Activated naive CD8-positive, alpha-beta T cell (primary cell): ENCODE results near the gene ANKRD60.

Source experiments
- H3K27ac Mint-ChIP-seq: one replicate; pipeline ENCODE4 v1.8.0; 2021; ENCODE audit warnings: mixed read lengths
- H3K27me3 Mint-ChIP-seq: one replicate; pipeline ENCODE4 v1.8.0; 2021; ENCODE audit warnings: mixed read lengths
- H3K36me3 Mint-ChIP-seq: one replicate; pipeline ENCODE4 v1.8.0; 2021; ENCODE audit warnings: mixed read lengths
- H3K4me1 Mint-ChIP-seq: one replicate; pipeline ENCODE4 v1.8.0; 2021; ENCODE audit warnings: low read depth, mixed read lengths
- H3K4me3 Mint-ChIP-seq: one replicate; pipeline ENCODE4 v1.8.0; 2021; ENCODE audit warnings: mild to moderate bottlenecking, mixed read lengths
- H3K9me3 Mint-ChIP-seq: one replicate; pipeline ENCODE4 v1.8.0; 2021; ENCODE audit warnings: low read depth, mixed read lengths

The ANKRD60 gene

GRCh38 chr20:58218665-58219341 lies 9.7 kb downstream of the ANKRD60 start:
- Mint-ChIP-seq H3K27me3 (peaks cover 29% of the 10 kb centered on the region), H3K4me1 (no peaks in the 10 kb centered on the region)

DNA sequence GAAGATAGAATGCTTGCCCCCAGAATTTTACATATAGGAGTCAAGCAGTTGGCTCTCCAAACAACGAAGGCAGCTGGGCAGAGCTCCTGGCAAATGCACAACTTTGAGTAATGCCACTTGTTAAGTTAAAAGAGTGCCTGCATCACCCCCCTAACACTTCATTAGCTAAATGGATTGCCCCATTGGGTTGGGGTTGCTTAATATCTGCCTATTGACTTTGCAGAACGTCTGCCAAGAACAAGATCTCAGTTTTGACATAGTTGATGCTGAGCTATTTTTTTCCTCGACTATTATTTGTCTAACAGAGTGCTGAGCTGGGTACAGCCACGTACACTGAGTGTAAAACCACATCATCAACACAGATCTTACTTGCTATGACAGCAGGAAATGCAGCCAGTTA lies 12.1 kb downstream of the ANKRD60 start:
- no peaks in the 10 kb centered on the region for H3K4me1 Mint-ChIP-seq
- peaks cover 22% of the 10 kb centered on the region for H3K27me3 Mint-ChIP-seq
- H3K27ac Mint-ChIP-seq = no peak overlapping the region
- peaks cover 6% of the 10 kb centered on the region for H3K36me3 Mint-ChIP-seq
- peaks cover 7% of the 10 kb centered on the region for H3K9me3 Mint-ChIP-seq
- no peak overlapping the region for H3K4me3 Mint-ChIP-seq

More at GRCh38 chr20:58218665-58219341, 9.7 kb downstream of the ANKRD60 start:
- Mint-ChIP-seq H3K36me3 (peaks cover 6% of the 10 kb centered on the region), H3K4me3 (no peak overlapping the region), H3K27ac (no peak overlapping the region), H3K9me3 (peaks cover 7% of the 10 kb centered on the region)

DNA sequence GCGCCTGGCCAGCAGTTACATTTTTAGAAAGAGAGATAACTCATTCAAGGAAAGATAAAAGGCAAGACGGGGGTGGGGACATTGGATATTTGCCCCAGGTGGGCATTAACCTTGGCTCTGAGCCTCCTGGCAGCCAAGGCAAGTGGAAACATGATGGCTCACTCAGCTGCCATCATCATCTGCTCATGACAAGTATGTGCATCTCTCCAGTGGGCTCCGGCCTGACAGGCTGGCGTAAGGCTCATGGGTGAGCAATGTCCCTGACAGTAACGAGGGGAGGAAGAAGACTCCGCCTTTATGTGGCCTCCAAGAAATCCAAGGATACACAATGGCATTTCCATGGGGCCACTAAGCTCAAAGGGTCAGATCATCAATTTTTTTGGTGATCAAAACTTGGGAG lies 13.3 kb downstream of the ANKRD60 start:
- Mint-ChIP-seq H3K36me3 (peaks cover 6% of the 10 kb centered on the region), H3K27ac (no peak overlapping the region), H3K27me3 (peaks cover 17% of the 10 kb centered on the region), H3K4me1 (no peaks in the 10 kb centered on the region), H3K4me3 (no peak overlapping the region), H3K9me3 (peaks cover 7% of the 10 kb centered on the region)

GRCh38 chr20:58214310-58214709 lies 14.1 kb downstream of the ANKRD60 start:
- no peaks in the 10 kb centered on the region for H3K4me1 Mint-ChIP-seq
- peaks cover 5% of the 10 kb centered on the region for H3K36me3 Mint-ChIP-seq
- no peak overlapping the region for H3K4me3 Mint-ChIP-seq
- peaks cover 6% of the 10 kb centered on the region for H3K9me3 Mint-ChIP-seq
- peaks cover 16% of the 10 kb centered on the region for H3K27me3 Mint-ChIP-seq
- H3K27ac Mint-ChIP-seq = no peak overlapping the region

- H3K4me3 Mint-ChIP-seq = no peak overlapping the region
- H3K36me3 Mint-ChIP-seq = no peaks in the 10 kb centered on the region
- no peaks in the 10 kb centered on the region for H3K9me3 Mint-ChIP-seq
- no peak overlapping the region for H3K27ac Mint-ChIP-seq
- peaks cover 10% of the 10 kb centered on the region for H3K27me3 Mint-ChIP-seq
- H3K4me1 Mint-ChIP-seq = no peaks in the 10 kb centered on the region
These were observed 14.7 kb downstream of the ANKRD60 start for GRCh38 chr20:58213716-58214115.

DNA sequence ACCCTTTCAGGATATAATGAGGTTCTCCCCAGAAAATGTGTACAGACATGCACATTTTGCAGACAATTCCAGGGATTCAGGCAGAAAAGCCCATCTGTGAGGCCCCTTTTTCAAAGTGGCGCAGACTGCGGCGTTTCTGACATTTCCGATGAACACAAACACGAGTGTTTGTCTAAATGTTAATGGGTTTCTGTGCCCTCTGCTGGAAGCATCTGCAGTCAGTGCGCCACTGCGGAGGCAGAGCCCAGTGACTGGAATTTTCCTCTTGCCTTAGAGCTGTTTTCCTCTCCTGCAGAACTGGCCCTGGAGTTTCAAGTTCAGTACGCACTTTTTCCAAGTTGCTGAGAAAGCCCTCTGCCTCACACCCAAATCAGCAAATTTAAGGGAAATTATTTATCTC lies 15.3 kb downstream of the ANKRD60 start:
- no peaks in the 10 kb centered on the region for H3K36me3 Mint-ChIP-seq
- no peaks in the 10 kb centered on the region for H3K9me3 Mint-ChIP-seq
- H3K4me3 Mint-ChIP-seq = no peak overlapping the region

DNA sequence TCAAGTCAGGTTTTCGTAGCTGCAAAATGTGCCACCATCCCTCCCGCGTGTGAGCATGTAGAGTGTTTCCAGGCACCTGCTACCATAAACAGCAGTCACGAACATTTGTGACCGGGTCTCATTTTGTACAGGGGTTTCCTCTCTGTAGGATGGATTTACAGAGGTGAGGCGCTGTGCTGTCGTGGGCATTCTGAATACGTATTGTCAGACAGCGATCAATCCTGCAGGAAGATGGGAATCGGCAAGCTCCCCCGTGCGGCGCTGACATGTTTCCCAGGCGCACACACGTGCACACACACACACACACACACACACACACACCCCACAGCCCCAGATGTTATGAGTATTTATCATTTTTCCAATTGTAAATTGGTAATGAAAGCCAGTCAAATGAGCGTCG lies 15.8 kb downstream of the ANKRD60 start:
- no peak overlapping the region for H3K27ac Mint-ChIP-seq
- H3K9me3 Mint-ChIP-seq = no peaks in the 10 kb centered on the region
- no peaks in the 10 kb centered on the region for H3K4me1 Mint-ChIP-seq
- H3K36me3 Mint-ChIP-seq = no peaks in the 10 kb centered on the region
- H3K4me3 Mint-ChIP-seq = no peak overlapping the region
- peaks cover 8% of the 10 kb centered on the region for H3K27me3 Mint-ChIP-seq

More for the DNA sequence above, 15.3 kb downstream of the ANKRD60 start:
- H3K27me3 Mint-ChIP-seq = peaks cover 10% of the 10 kb centered on the region
- H3K27ac Mint-ChIP-seq = no peak overlapping the region
- H3K4me1 Mint-ChIP-seq = no peaks in the 10 kb centered on the region

DNA sequence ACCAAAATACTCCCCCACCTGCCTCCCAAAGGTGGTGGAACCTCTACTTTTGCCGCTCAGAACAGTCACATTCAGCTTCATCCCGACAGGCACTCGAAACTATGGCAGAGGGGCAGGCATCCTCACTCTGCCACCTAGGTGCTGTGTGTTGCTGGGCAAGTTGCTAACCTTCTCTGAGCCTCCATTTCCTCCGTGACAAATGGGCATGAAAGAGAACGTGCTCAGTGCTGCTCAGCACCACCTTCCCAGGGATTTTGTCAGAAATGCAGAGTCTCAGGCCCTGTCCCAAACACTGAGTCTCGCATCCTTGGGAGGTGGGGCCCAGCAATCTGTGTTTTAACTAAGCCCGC lies 18.1 kb downstream of the ANKRD60 start:
- H3K36me3 Mint-ChIP-seq = no peaks in the 10 kb centered on the region
- H3K4me3 Mint-ChIP-seq = no peak overlapping the region
- no peaks in the 10 kb centered on the region for H3K9me3 Mint-ChIP-seq
- H3K27ac Mint-ChIP-seq = no peak overlapping the region
- peaks cover 4% of the 10 kb centered on the region for H3K27me3 Mint-ChIP-seq
- no peaks in the 10 kb centered on the region for H3K4me1 Mint-ChIP-seq

DNA sequence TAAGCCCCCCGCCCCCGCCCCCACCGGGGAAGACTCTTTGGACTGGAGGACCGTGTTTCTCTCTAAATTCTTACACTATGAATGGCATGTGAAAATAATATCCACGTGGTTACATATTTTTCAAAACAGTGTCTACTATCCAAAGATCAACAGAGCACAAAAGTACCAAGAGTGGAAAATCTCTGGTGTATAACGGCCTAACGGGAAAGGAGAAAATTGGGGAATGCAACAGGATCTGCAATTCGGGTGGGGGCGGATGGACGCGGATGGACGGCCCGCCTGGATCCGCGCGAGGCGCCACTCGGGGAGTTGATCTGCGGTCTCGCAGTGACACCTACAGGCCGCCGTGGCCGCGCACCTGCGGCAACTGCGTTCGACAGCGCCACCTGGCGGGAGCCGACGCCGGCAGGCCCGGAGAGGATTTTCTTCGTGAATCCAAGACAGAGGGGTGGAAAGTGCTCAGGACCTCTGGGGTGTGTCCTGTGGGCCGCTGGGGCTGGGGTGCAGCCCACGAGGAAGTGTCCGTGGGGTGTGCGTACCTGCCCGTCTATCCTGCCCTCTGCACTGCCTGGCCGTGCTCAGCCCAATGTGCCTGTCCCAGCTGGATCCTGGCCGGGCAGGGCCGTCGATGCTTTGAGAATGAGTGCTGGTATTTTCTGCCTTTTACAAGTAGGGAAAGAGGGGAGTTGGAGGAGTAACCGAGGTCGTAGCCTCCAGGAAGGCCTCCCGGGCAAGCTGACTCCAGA lies 18.6 kb downstream of the ANKRD60 start:
- Mint-ChIP-seq H3K4me1 (no peaks in the 10 kb centered on the region), H3K9me3 (no peaks in the 10 kb centered on the region), H3K4me3 (no peak overlapping the region), H3K27me3 (peaks cover 4% of the 10 kb centered on the region), H3K36me3 (no peaks in the 10 kb centered on the region), H3K27ac (peak overlapping the region; percentile 11)

DNA sequence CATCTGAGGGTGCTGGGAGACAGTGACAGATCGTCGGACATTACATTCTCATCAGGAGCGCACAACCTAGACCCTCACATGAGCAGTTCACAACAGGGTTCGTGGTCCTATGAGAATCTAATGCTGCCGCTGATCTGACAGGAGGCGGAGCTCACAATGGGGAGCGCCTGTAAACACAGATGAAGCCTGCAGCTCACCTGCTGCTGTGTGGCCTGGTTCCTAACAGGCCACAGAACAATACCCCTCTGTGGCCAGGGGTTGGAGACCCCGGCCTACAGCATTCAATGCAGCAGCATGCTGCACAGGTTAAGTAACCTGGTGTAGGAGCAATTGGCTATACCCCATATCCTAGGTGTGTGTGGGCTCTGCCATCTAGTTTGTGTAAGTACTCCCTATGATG lies 19.5 kb downstream of the ANKRD60 start:
- Mint-ChIP-seq H3K27ac (no peak overlapping the region), H3K4me3 (no peak overlapping the region), H3K4me1 (no peaks in the 10 kb centered on the region), H3K36me3 (no peaks in the 10 kb centered on the region), H3K9me3 (no peaks in the 10 kb centered on the region), H3K27me3 (peaks cover 3% of the 10 kb centered on the region)

DNA sequence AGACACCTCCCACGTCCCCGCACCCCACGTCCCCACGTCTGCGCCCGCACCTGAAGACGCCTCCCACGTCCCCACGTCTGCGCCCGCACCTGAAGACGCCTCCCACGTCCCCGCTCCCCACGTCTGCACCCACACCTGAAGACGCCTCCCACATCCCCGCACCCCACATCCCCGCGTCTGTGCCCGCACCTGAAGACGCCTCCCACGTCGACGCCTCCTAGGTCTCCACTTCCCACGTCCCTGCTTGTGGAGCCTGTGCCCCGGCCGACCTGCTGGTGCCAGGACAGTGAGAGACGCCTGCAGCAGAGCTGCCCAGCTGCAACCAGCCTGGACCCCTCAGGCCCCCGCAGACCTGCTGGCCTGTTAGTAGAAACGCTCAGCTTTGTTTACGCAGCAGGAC lies 22.6 kb downstream of the ANKRD60 start:
- Mint-ChIP-seq H3K27ac (no peak overlapping the region), H3K9me3 (no peaks in the 10 kb centered on the region), H3K4me1 (no peaks in the 10 kb centered on the region), H3K4me3 (no peak overlapping the region), H3K36me3 (no peaks in the 10 kb centered on the region), H3K27me3 (no peaks in the 10 kb centered on the region)

DNA sequence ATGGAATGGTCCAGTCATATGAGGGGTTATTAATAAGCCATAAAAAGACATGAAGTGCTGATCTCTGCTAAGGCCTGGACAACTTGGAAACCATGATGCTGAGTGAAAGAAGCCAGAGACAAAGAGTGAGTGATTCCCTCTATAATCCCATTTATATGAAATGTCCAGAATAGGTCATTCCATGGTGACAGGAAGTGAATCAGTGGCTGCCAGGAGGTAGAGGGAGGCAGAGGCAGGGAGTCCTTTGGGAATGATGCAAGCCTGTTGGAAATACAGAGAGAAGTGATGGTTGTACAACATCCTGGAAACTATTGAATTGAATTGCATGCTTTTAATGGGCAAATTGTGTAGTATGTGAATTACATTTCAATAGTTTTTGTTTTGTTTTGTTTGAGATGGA lies 26.4 kb downstream of the ANKRD60 start:
- H3K4me1 Mint-ChIP-seq = no peaks in the 10 kb centered on the region
- H3K27ac Mint-ChIP-seq = no peak overlapping the region
- no peaks in the 10 kb centered on the region for H3K36me3 Mint-ChIP-seq
- no peak overlapping the region for H3K4me3 Mint-ChIP-seq
- no peaks in the 10 kb centered on the region for H3K9me3 Mint-ChIP-seq
- H3K27me3 Mint-ChIP-seq = no peaks in the 10 kb centered on the region

DNA sequence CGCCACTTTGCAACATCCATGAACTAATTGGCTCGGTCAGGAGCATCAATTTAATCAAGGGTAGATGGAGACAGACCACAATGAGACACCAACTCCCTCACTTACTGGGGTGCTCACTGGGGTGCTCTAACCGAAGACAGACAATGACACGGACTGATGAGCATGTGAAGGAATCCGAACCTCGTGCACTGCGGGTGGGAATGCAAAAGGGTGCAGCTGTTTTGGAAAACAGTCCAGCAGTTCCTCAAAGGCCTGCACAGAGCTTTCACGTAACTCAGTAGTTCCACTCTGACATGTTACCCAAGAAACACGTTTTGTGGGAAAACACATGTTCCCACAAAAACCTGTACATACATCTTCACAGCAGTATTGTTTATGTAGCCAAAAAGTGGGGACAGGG lies 26.8 kb downstream of the ANKRD60 start:
- Mint-ChIP-seq H3K27me3 (no peaks in the 10 kb centered on the region), H3K4me1 (no peaks in the 10 kb centered on the region), H3K27ac (no peak overlapping the region), H3K4me3 (no peak overlapping the region), H3K36me3 (no peaks in the 10 kb centered on the region), H3K9me3 (no peaks in the 10 kb centered on the region)

DNA sequence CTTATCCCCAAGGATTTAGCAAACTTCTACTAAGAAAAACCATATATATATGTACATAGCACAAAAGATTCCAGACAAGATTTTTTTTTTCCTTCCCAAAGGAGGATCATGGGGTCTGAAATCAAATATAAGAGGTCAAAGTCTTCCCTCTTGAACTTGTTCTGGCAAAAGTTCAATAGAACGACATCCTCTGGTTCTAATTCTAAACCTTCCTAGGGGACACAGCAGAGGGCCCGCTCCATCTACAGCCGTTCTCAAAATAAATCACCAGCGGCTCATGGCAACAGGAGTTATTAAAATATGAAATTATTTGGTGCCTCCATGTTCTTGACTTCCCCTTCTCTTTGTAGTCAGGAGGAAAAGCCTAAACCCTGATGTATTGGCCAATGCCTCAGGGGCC lies 29.0 kb downstream of the ANKRD60 start:
- no peak overlapping the region for H3K4me3 Mint-ChIP-seq
- H3K27ac Mint-ChIP-seq = no peak overlapping the region
- no peaks in the 10 kb centered on the region for H3K27me3 Mint-ChIP-seq
- no peaks in the 10 kb centered on the region for H3K4me1 Mint-ChIP-seq
- H3K9me3 Mint-ChIP-seq = no peaks in the 10 kb centered on the region
- no peaks in the 10 kb centered on the region for H3K36me3 Mint-ChIP-seq

- no peaks in the 10 kb centered on the region for H3K9me3 Mint-ChIP-seq
- H3K4me1 Mint-ChIP-seq = no peaks in the 10 kb centered on the region
- H3K27ac Mint-ChIP-seq = no peak overlapping the region
- H3K4me3 Mint-ChIP-seq = no peak overlapping the region
- no peaks in the 10 kb centered on the region for H3K36me3 Mint-ChIP-seq
- no peaks in the 10 kb centered on the region for H3K27me3 Mint-ChIP-seq
These were observed 29.5 kb downstream of the ANKRD60 start for GRCh38 chr20:58198901-58199355.

DNA sequence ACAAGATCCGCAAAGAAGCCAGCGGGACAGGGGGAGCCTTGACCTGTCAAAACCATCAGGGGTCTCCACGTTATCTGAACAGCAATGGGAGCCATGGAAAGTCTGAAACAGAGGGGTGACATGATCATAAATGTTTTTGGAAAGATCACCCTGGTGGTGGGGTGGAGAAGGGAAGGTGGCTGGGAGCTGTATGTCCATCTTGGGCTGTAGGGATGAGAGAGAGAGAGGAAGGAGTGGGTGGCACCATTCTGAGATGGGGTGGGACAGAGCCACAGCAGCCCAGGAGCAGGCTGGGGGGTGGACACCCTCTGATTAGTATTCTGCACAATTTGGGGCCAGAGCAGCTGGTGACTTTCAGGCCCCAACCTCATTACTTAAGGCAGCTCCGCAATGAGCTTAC lies 30.1 kb downstream of the ANKRD60 start:
- Mint-ChIP-seq H3K27me3 (no peaks in the 10 kb centered on the region), H3K27ac (no peak overlapping the region), H3K9me3 (no peaks in the 10 kb centered on the region), H3K36me3 (no peaks in the 10 kb centered on the region), H3K4me1 (no peaks in the 10 kb centered on the region), H3K4me3 (no peak overlapping the region)
